GM23248 (cell line): ENCODE data around the gene SEC31A. TPM values are rescaled to one million over a fixed set of nuclear protein-coding genes. Genes with fewer than 3 reads are reported as not detected.
"Not testable (repeated sequence)": the region's sequence is repeated elsewhere in the genome, so short reads cannot be mapped to it uniquely, and the experiment has no call there.

ENCODE experiments used
- DNase-seq: peaks from one replicate; pipeline ENCODE4 v3.0.0-alpha.2; 2015
- H2AFZ ChIP-seq: fragments of 200-600 bp; sonication (generic); 2 replicates; pipeline ENCODE4 v1.6.1; 2016; ENCODE audit warnings: antibody characterized with exemption
- H3F3A ChIP-seq: fragments of 200-600 bp; sonication (generic); 2 replicates; pipeline ENCODE4 v1.6.1; 2016; ENCODE audit warnings: mild to moderate bottlenecking, antibody characterized with exemption, mixed run types; ENCODE audit not compliant: insufficient read depth
- H3K27ac ChIP-seq: fragments of 200-600 bp; sonication (generic); 2 replicates; pipeline ENCODE4 v1.5.1; 2016; ENCODE audit warnings: mild to moderate bottlenecking
- H3K27me3 ChIP-seq: fragments of 200-600 bp; sonication (generic); replicated peaks from 2 replicates; pipeline ENCODE4 v1.6.1; 2016; ENCODE audit warnings: mild to moderate bottlenecking; ENCODE audit not compliant: insufficient read depth
- H3K36me3 ChIP-seq: fragments of 200-600 bp; sonication (generic); 2 replicates; pipeline ENCODE4 v1.6.1; 2016; ENCODE audit warnings: low read depth, mild to moderate bottlenecking
- H3K4me1 ChIP-seq: fragments of 200-600 bp; sonication (generic); 2 replicates; pipeline ENCODE4 v1.6.1; 2016; ENCODE audit warnings: mild to moderate bottlenecking; ENCODE audit not compliant: insufficient read depth
- H3K4me2 ChIP-seq: fragments of 200-600 bp; sonication (generic); one replicate; pipeline ENCODE4 v1.6.1; 2016; ENCODE audit warnings: mild to moderate bottlenecking; ENCODE audit not compliant: unreplicated experiment
- H3K4me3 ChIP-seq: fragments of 200-600 bp; sonication (generic); 2 replicates; pipeline ENCODE4 v1.5.1; 2016; ENCODE audit warnings: mild to moderate bottlenecking
- H3K79me2 ChIP-seq: fragments of 200-600 bp; sonication (generic); 2 replicates; pipeline ENCODE4 v1.6.1; 2016; ENCODE audit warnings: mild to moderate bottlenecking; ENCODE audit not compliant: insufficient read depth
- H3K9ac ChIP-seq: fragments of 200-600 bp; sonication (generic); 2 replicates; pipeline ENCODE4 v1.6.1; 2016; ENCODE audit warnings: mild to moderate bottlenecking
- H3K9me2 ChIP-seq: fragments of 200-600 bp; sonication (generic); 2 replicates; pipeline ENCODE4 v1.6.1; 2016; ENCODE audit warnings: mixed run types, mild to moderate bottlenecking, moderate library complexity; ENCODE audit not compliant: insufficient read depth
- H3K9me3 ChIP-seq: fragments of 200-600 bp; sonication (generic); one replicate; pipeline ENCODE4 v1.6.1; 2017; ENCODE audit warnings: low read depth
- H4K20me1 ChIP-seq: fragments of 200-600 bp; sonication (generic); 2 replicates; pipeline ENCODE4 v1.6.0; 2016; ENCODE audit not compliant: insufficient read depth
- EZH2 ChIP-seq: fragments of 200-600 bp; sonication (generic); IDR thresholded peaks from 2 replicates; pipeline ENCODE4 v1.6.1; 2018; ENCODE audit warnings: antibody characterized with exemption, mild to moderate bottlenecking; ENCODE audit not compliant: insufficient read depth, poor library complexity, severe bottlenecking
- EZH2phosphoT487 ChIP-seq: fragments of 200-600 bp; sonication (generic); IDR thresholded peaks from 2 replicates; pipeline ENCODE4 v1.6.1; 2018; ENCODE audit warnings: antibody characterized with exemption, moderate library complexity, mild to moderate bottlenecking, low read depth; ENCODE audit not compliant: insufficient read depth
- WGBS, 2 experiments: methylation state at CpG; one replicate each; pipeline ENCODE4 v1.1.6; 2015 to 2017; ENCODE audit warnings: low lambda C conversion rate in 2 of 2, low coverage in 1 of 2; ENCODE audit errors: missing lambda C conversion rate in 2 of 2; 5-methylcytosine and 5-hydroxymethylcytosine counted together
- in situ Hi-C: fragments of 300-500 bp; cut with MboI; formaldehyde crosslinking; loops from 2 replicates; pipeline ENCODE4 v1.15.0; 2020
- polyA plus RNA-seq: library from polyadenylated mRNA; unstranded; fragments of >200 nt; fragmentation: Nextera tagmentation; extraction: Ambion mirVana; gene quantifications from 2 replicates; pipeline ENCODE4 v1.2.1, GENCODE V29; 2016
- total RNA-seq: library from RNA; depleted of rRNA; stranded (reverse); fragments of >200 nt; shearing (Covaris generic); gene quantifications from 2 replicates; pipeline ENCODE4 v1.2.3, GENCODE V29; 2014

SEC31A gene
- total and polyA plus RNA-seq, 2 experiments from 2014 or later, result 308 to 315 TPM

DNA sequence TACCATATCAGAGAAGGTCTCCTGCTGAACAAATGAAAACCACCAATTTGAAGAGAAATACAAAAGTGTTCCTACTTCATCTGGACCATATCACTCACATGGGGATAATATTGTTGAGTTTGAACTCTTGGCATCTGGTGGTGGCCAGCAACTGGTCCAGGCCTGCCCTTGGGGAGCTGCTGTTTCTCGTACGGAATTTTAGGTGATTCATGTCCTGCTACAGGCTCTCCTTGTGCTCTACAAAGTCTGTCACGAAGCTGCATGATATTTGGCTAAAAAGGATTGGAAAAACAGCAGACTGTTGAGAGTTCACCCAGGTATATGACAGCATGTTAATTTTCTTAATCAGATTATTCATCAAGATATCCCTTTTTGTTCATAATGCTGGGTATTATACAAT is 42.2 kb downstream of the SEC31A start:
- DNase-seq, result no peak
- H2AFZ ChIP-seq, result no peak overlapping the region
- TF ChIP-seq EZH2phosphoT487 (no peak), EZH2 (no peak)
- no peak overlapping the region for H3K4me3 ChIP-seq
- no peak overlapping the region for H3K9ac ChIP-seq
- no peaks in the 10 kb centered on the region for H3K9me3 ChIP-seq
- peaks cover 96% of the 10 kb centered on the region for H3K36me3 ChIP-seq
- no peak overlapping the region; the same call in 1 of the 2 replicates for H3K27ac ChIP-seq
- H3K79me2 ChIP-seq, result peaks cover 98% of the 10 kb centered on the region
- WGBS, 2 experiments, result 70 to 72% methylated on average over 3 of the region's 3 CpGs
- peaks cover 64% of the 10 kb centered on the region for H3F3A ChIP-seq
- in situ Hi-C loops, result no loop called here
- H3K27me3 ChIP-seq, result no peaks in the 10 kb centered on the region
- no peak overlapping the region for H3K4me2 ChIP-seq
- no peaks in the 10 kb centered on the region for H3K9me2 ChIP-seq
- H4K20me1 ChIP-seq, result no peaks in the 10 kb centered on the region
- H3K4me1 ChIP-seq, result no peaks in the 10 kb centered on the region

DNA sequence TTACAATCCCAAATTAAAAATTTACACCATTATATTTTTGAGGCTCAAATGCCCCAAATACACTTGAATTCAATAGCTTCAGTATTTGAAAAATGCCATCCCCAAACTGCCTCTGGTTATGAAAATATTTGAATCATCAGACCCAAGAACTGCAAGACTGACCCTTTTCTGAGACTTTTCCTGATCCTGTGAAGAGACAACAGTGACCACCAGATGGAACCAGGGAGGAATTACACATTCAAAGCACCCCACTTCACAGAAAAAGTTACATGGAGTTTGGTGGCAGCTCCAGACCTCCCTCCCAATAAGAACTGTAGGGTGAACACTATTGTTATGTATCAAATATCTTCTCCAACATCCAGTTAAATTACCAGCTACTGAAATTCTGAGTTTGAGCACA is 48.4 kb downstream of the SEC31A start:
- DNase-seq, result peak; percentile 68
- in situ Hi-C loops, result no loop called here
- TF ChIP-seq EZH2 (no peak), EZH2phosphoT487 (no peak)

GRCh38 chr4:82839624-82840023 is 51.3 kb downstream of the SEC31A start:
- Histone ChIP-seq H3K36me3 (peaks cover 90% of the 10 kb centered on the region), H3F3A (peaks cover 67% of the 10 kb centered on the region), H3K27ac (no peak overlapping the region), H3K4me1 (peaks cover 4% of the 10 kb centered on the region; the same call in 1 of the 2 replicates), H3K4me2 (no peak overlapping the region), H3K4me3 (no peak overlapping the region), H3K79me2 (peaks cover 88% of the 10 kb centered on the region), H3K9me3 (no peaks in the 10 kb centered on the region), H3K9ac (no peak overlapping the region), H3K27me3 (no peaks in the 10 kb centered on the region), H4K20me1 (no peaks in the 10 kb centered on the region), H3K9me2 (no peaks in the 10 kb centered on the region), H2AFZ (no peak overlapping the region)
- TF ChIP-seq EZH2 (no peak), EZH2phosphoT487 (no peak)
- in situ Hi-C loops, result no loop called here
- 88% methylated on average over 1 of the region's 1 CpG for WGBS, 2 experiments
- DNase-seq, result peak; percentile 20

More for the DNA sequence above, 48.4 kb downstream of the SEC31A start:
- Histone ChIP-seq H3K9me2 (no peaks in the 10 kb centered on the region), H3F3A (peaks cover 55% of the 10 kb centered on the region), H3K27me3 (no peaks in the 10 kb centered on the region), H2AFZ (no peak overlapping the region), H3K27ac (no peak overlapping the region), H4K20me1 (no peaks in the 10 kb centered on the region), H3K9me3 (no peaks in the 10 kb centered on the region), H3K4me1 (no peaks in the 10 kb centered on the region), H3K4me2 (no peak overlapping the region), H3K79me2 (peaks cover 88% of the 10 kb centered on the region), H3K36me3 (peaks cover 94% of the 10 kb centered on the region), H3K9ac (no peak overlapping the region), H3K4me3 (no peak overlapping the region)

GRCh38 chr4:82833696-82834313 is 57.1 kb downstream of the SEC31A start:
- Histone ChIP-seq H3K36me3 (peaks cover 70% of the 10 kb centered on the region), H2AFZ (no peak overlapping the region), H3K9me2 (no peaks in the 10 kb centered on the region), H3K27me3 (no peaks in the 10 kb centered on the region), H3F3A (peaks cover 63% of the 10 kb centered on the region), H3K9me3 (no peaks in the 10 kb centered on the region), H3K79me2 (peaks cover 95% of the 10 kb centered on the region), H3K4me2 (no peak overlapping the region), H3K4me1 (peaks cover 15% of the 10 kb centered on the region), H3K27ac (peak overlapping the region; percentile 67), H4K20me1 (peaks cover 4% of the 10 kb centered on the region; the same call in 1 of the 2 replicates), H3K9ac (peak overlapping the region; percentile 30), H3K4me3 (no peak overlapping the region)
- WGBS, 2 experiments, result 0% methylated on average over 1 of the region's 1 CpG
- TF ChIP-seq EZH2 (no peak), EZH2phosphoT487 (no peak)
- in situ Hi-C loops, result no loop called here
- DNase-seq, result peak; percentile 96

GRCh38 chr4:82833060-82833459 is 57.9 kb downstream of the SEC31A start:
- H3K36me3 ChIP-seq, result peaks cover 70% of the 10 kb centered on the region
- H3K27me3 ChIP-seq, H3K4me3 ChIP-seq, H2AFZ ChIP-seq, in situ Hi-C loops, H3K9me3 ChIP-seq, H4K20me1 ChIP-seq, H3K4me2 ChIP-seq, H3K9ac ChIP-seq, H3K9me2 ChIP-seq, DNase-seq: not testable (repeated sequence)
- H3K27ac ChIP-seq, result peak overlapping the region; percentile 67
- H3K79me2 ChIP-seq, result peaks cover 93% of the 10 kb centered on the region
- peaks cover 15% of the 10 kb centered on the region for H3K4me1 ChIP-seq
- peaks cover 59% of the 10 kb centered on the region for H3F3A ChIP-seq
- 77 to 82% methylated on average over 4 of the region's 4 CpGs for WGBS, 2 experiments
